ENCODE results near the gene ATP1B4. TPM values are rescaled to one million over a fixed set of nuclear protein-coding genes. Genes with fewer than 3 reads are reported as not detected.
"Not testable (repeated sequence)": the region's sequence is repeated elsewhere in the genome, so short reads cannot be mapped to it uniquely, and the experiment has no call there.

Gene ATP1B4
- total and polyA plus RNA-seq, 10 donors: not detected

GRCh38 chrX:120334603-120335002, 27.3 kb upstream of the ATP1B4 start:
- H3K36me3 ChIP-seq: no peaks in the 10 kb centered on the region
- peaks cover 0 to 50% (median 27%) of the 10 kb centered on the region in 8 donors for H3K9me3 ChIP-seq
- intact Hi-C loops (cut with DNase I; ENCODE audit: low total_unique reads): no loop called here
- no peak for TF ChIP-seq CTCF (IDR thresholded peaks at IDR 0.05 in 8 of 11, conservative IDR thresholded peaks at IDR 0.05 in 3 of 11)
- no peak for TF ChIP-seq POLR2A (IDR thresholded peaks at IDR 0.05)
- no peak for TF ChIP-seq POLR2AphosphoS5 (IDR thresholded peaks at IDR 0.05)
- no peak for DNase-seq
- no peaks in the 10 kb centered on the region for H3K27me3 ChIP-seq (replicated peaks in 1 of 7)
- H3K27ac ChIP-seq: no peak overlapping the region
- no peaks in the 10 kb centered on the region for H3K4me1 ChIP-seq
- H3K4me3 ChIP-seq: no peak overlapping the region
- 33 to 82% (median 63%) methylated on average over 1 of the region's 1 CpG for WGBS, 5 donors

GRCh38 chrX:120335289-120335688, 26.6 kb upstream of the ATP1B4 start:
- Histone ChIP-seq H3K4me1 (no peaks in the 10 kb centered on the region), H3K9me3 (peaks cover 0 to 57% (median 32%) of the 10 kb centered on the region in 8 donors), H3K36me3 (no peaks in the 10 kb centered on the region), H3K27ac (no peak overlapping the region), H3K4me3 (no peak overlapping the region), H3K27me3 (replicated peaks in 1 of 7) (no peaks in the 10 kb centered on the region)
- intact Hi-C loops (cut with DNase I; ENCODE audit: low total_unique reads): no loop called here
- DNase-seq: no peak
- TF ChIP-seq POLR2A (IDR thresholded peaks at IDR 0.05): no peak
- no peak for TF ChIP-seq CTCF (IDR thresholded peaks at IDR 0.05 in 8 of 11, conservative IDR thresholded peaks at IDR 0.05 in 3 of 11)
- no peak for TF ChIP-seq POLR2AphosphoS5 (IDR thresholded peaks at IDR 0.05)
- 54 to 76% (median 63%) methylated on average over 2 of the region's 2 CpGs for WGBS, 5 donors

- Histone ChIP-seq H3K4me3 (no peak overlapping the region), H3K4me1 (no peaks in the 10 kb centered on the region), H3K9me3 (peaks cover 0 to 59% (median 32%) of the 10 kb centered on the region in 8 donors), H3K27ac (no peak overlapping the region), H3K36me3 (no peaks in the 10 kb centered on the region), H3K27me3 (replicated peaks in 1 of 7) (no peaks in the 10 kb centered on the region)
- TF ChIP-seq POLR2AphosphoS5 (IDR thresholded peaks at IDR 0.05): no peak
- DNase-seq: no peak
- intact Hi-C loops (cut with DNase I; ENCODE audit: low total_unique reads): no loop called here
These were observed 25.0 kb upstream of the ATP1B4 start for GRCh38 chrX:120336899-120337298.

GRCh38 chrX:120344566-120344965, 17.3 kb upstream of the ATP1B4 start:
- H3K36me3 ChIP-seq; DNase-seq; H3K4me3 ChIP-seq; H3K4me1 ChIP-seq; intact Hi-C loops (cut with DNase I; ENCODE audit: low total_unique reads); H3K27ac ChIP-seq: not testable (repeated sequence)
- peaks cover 0 to 14% (median 0%) of the 10 kb centered on the region in 7 donors for H3K27me3 ChIP-seq (replicated peaks in 1 of 7)
- peaks cover 0 to 11% (median 5%) of the 10 kb centered on the region in 8 donors for H3K9me3 ChIP-seq
- WGBS, 5 donors: 68 to 84% (median 79%) methylated on average over 6 to 11 of the region's 11 CpGs

GRCh38 chrX:120350450-120351138, 11.3 kb upstream of the ATP1B4 start:
- no peaks in the 10 kb centered on the region for H3K27me3 ChIP-seq (replicated peaks in 1 of 7)
- H3K4me3 ChIP-seq: no peak overlapping the region
- H3K27ac ChIP-seq: no peak overlapping the region
- intact Hi-C loops (cut with DNase I; ENCODE audit: low total_unique reads): no loop called here
- no peaks in the 10 kb centered on the region for H3K9me3 ChIP-seq
- no peaks in the 10 kb centered on the region for H3K36me3 ChIP-seq
- no peaks in the 10 kb centered on the region for H3K4me1 ChIP-seq
- WGBS, 5 donors: 69 to 88% (median 84%) methylated on average over 4 of the region's 4 CpGs
- no peak for DNase-seq
- TF ChIP-seq POLR2AphosphoS5 (IDR thresholded peaks at IDR 0.05) (no peak), CTCF (IDR thresholded peaks at IDR 0.05 in 8 of 11, conservative IDR thresholded peaks at IDR 0.05 in 3 of 11) (no peak), POLR2A (IDR thresholded peaks at IDR 0.05) (no peak)
